Ovary (tissue), 9 donors: ENCODE data around the gene BMP2. TPM values are rescaled to one million over a fixed set of nuclear protein-coding genes. Genes with fewer than 3 reads are reported as not detected.

Source experiments
- DNase-seq, 5 donors: peaks; one replicate each; pipeline ENCODE4 v3.0.0-alpha.2; 2019 to 2020
- H3K27ac ChIP-seq, 2 donors: fragments of 200-600 bp; one replicate each; pipeline versions ENCODE4 v1.5.1 to v1.8.0; 2019 to 2022
- H3K27me3 ChIP-seq: fragments of 200-600 bp; one replicate; pipeline ENCODE4 v1.8.0; 2022
- H3K36me3 ChIP-seq: fragments of 200-600 bp; sonication (generic); one replicate; pipeline ENCODE4 v1.5.1; 2019
- H3K4me1 ChIP-seq: one replicate; pipeline ENCODE4 v1.8.1; 2013; ENCODE audit warnings: mild to moderate bottlenecking, moderate library complexity; ENCODE audit not compliant: insufficient read depth
- H3K4me3 ChIP-seq: fragments of 200-600 bp; sonication (generic); one replicate; pipeline ENCODE4 v1.5.1; 2017
- H3K9me3 ChIP-seq, 2 donors: fragments of 200-600 bp in 1 of 2; sonication (generic) in 1 of 2; one replicate each; pipeline versions ENCODE4 v1.5.1 to v1.8.1; 2013 to 2019; ENCODE audit warnings: mild to moderate bottlenecking in 1 of 2, moderate library complexity in 1 of 2
- EP300 ChIP-seq: sonication (generic); formaldehyde crosslinking; IDR thresholded peaks from one replicate; pipeline ENCODE4 v1.6.1; 2017; ENCODE audit warnings: antibody characterized with exemption
- POLR2A ChIP-seq: fragments of 450-650 bp; IDR thresholded peaks from one replicate; pipeline ENCODE4 v1.6.1; 2017; ENCODE audit warnings: antibody characterized with exemption, mild to moderate bottlenecking, moderate library complexity
- WGBS, 3 donors: extraction: QIAGEN DNeasy Blood & Tissue Kit in 1 of 3; methylation state at CpG; one replicate each; pipeline versions ENCODE4 v1.1.5 to v1.1.7; 2013 to 2017; 5-methylcytosine and 5-hydroxymethylcytosine counted together
- intact Hi-C, 4 donors: fragments of 100-400 bp; cut with DNase I; formaldehyde crosslinking; loops; one replicate each; pipeline versions ENCODE4 v1.11.0 to v1.15.1; 2022 to 2023
- polyA plus RNA-seq, 2 donors: library from polyadenylated mRNA; stranded (reverse); fragments of 200-250 nt in 1 of 2; fragments of 350-450 nt in 1 of 2; fragmentation: Illumina TruSeq in 1 of 2; extraction: RNeasy Lipid Tissue Mini Kit (QIAGEN cat#74804) in 1 of 2; gene quantifications; one replicate each; pipeline ENCODE4 v1.2.3, GENCODE V29; 2013 to 2014
- total RNA-seq, 7 donors: library from RNA; depleted of rRNA in 2 of 7; stranded (reverse); fragments of >200 nt in 2 of 7; fragmentation: NEBNext Ultra II Directional in 3 of 7; extraction: Animal tissue kit (Norgen Biotek cat#: 25700) in 3 of 7; gene quantifications; one replicate each; pipeline versions ENCODE4 v1.1.0 to v1.2.4, GENCODE V29; 2016 to 2023
- TF ChIP-seq, protein P1 (sequence below), 3 donors: fragments of 450-650 bp in 2 of 3; fragments of 200-600 bp in 1 of 3; IDR thresholded peaks; one replicate each; pipeline versions ENCODE4 v1.5.1 to v1.8.0; 2016 to 2022; ENCODE audit warnings: antibody characterized with exemption in 3 of 3, mild to moderate bottlenecking in 1 of 3
- donor health status: DM: no; HTN: no; CAD: no; lungs with moderate emphysema.
- donor health status: DM: no; HTN: no; CAD: no.
- donor health status: Bipolar disorder and iron deficiency.
- donor health status: DM: yes; HTN: yes; CAD: no.
- donor health status: DM: no; HTN: no; CAD: no.
- donor health status: DM: yes; HTN: yes; CAD: no.

The BMP2 gene
- total and polyA plus RNA-seq, 9 donors = 0.58 to 9.7 (median 2.4) TPM

DNA sequence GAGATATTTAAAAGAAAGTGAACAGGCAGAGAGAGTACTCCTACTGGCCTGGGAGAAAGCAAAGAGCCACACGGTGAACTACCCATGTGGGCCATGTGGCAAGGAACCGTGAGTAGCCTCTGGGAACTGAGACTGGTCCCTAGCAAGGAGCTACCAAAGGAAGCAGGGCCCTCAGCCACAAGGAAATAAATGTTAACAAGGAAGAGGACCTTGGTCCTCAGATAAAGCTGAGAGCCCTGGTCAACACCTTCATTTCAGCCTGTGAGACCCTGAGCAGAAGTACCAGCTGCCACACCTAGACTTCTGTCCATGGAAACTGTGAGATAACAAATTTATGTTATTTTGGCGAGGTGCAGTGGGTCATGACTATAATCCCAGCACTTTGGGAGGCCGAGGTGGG is 25.3 kb downstream of the BMP2 start:
- Histone ChIP-seq H3K27ac (no peak overlapping the region), H3K36me3 (no peaks in the 10 kb centered on the region), H3K4me3 (no peak overlapping the region), H3K27me3 (no peaks in the 10 kb centered on the region), H3K4me1 (no peaks in the 10 kb centered on the region), H3K9me3 (no peaks in the 10 kb centered on the region)
- intact Hi-C loops = no loop called here
- no peak for TF ChIP-seq EP300
- TF ChIP-seq, protein P1, sequence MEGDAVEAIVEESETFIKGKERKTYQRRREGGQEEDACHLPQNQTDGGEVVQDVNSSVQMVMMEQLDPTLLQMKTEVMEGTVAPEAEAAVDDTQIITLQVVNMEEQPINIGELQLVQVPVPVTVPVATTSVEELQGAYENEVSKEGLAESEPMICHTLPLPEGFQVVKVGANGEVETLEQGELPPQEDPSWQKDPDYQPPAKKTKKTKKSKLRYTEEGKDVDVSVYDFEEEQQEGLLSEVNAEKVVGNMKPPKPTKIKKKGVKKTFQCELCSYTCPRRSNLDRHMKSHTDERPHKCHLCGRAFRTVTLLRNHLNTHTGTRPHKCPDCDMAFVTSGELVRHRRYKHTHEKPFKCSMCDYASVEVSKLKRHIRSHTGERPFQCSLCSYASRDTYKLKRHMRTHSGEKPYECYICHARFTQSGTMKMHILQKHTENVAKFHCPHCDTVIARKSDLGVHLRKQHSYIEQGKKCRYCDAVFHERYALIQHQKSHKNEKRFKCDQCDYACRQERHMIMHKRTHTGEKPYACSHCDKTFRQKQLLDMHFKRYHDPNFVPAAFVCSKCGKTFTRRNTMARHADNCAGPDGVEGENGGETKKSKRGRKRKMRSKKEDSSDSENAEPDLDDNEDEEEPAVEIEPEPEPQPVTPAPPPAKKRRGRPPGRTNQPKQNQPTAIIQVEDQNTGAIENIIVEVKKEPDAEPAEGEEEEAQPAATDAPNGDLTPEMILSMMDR (IDR thresholded peaks at IDR 0.05) = no peak
- no peak for TF ChIP-seq POLR2A
- no peak for DNase-seq
- WGBS, 3 donors = 89 to 90% (median 89%) methylated on average over 4 of the region's 4 CpGs

DNA sequence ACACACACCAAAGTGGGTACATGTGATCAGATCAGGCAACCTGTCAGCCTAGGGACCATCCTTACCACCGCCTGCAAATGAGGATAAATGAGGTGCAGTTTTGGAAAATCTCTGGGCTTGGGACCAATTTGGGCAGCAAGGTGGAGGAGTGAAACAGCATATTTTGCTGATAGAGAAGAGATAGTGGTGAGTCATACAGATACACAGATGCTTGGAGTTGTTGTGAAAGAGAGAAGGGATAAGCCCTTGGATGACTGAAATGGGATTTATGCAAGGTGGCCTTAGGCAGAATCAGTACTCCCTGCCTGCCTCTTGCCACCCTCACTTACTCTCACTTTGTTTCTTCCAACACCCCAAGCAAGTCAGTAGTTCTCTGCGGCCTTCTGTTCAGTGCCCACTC is 34.7 kb downstream of the BMP2 start:
- TF ChIP-seq EP300 (no peak), POLR2A (no peak)
- TF ChIP-seq, protein P1 (IDR thresholded peaks at IDR 0.05) = no peak
- Histone ChIP-seq H3K27ac (no peak overlapping the region), H3K4me1 (no peaks in the 10 kb centered on the region), H3K36me3 (no peaks in the 10 kb centered on the region), H3K9me3 (no peaks in the 10 kb centered on the region), H3K27me3 (no peaks in the 10 kb centered on the region), H3K4me3 (no peak overlapping the region)
- 85 to 91% (median 86%) methylated on average over 2 of the region's 2 CpGs for WGBS, 3 donors
- intact Hi-C loops = no loop called here
- no peak for DNase-seq

DNA sequence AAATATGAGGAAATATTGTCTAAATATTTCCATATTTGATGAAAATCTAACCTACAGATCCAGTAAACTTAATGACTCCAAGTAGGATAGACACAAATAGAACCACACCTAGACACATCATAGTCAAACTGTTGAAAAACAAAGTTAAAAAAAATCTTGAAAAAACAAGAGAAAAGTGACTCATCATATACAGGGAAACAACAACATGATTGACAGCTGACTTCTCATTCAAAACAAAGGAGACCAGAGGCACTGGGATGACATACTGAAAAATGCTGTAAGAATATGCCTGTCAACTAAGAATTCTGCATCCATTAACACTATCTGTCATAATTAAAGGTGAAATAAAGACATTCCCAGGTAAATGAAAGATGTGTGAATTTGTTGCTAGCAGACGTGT is 38.8 kb downstream of the BMP2 start:
- no peaks in the 10 kb centered on the region for H3K9me3 ChIP-seq
- DNase-seq = no peak
- H3K36me3 ChIP-seq = no peaks in the 10 kb centered on the region
- no peak overlapping the region for H3K27ac ChIP-seq
- no peaks in the 10 kb centered on the region for H3K4me1 ChIP-seq
- 72 to 83% (median 81%) methylated on average over 1 of the region's 1 CpG for WGBS, 3 donors
- no peak overlapping the region for H3K4me3 ChIP-seq
- no peak for TF ChIP-seq POLR2A
- TF ChIP-seq, protein P1 (IDR thresholded peaks at IDR 0.05) = no peak
- TF ChIP-seq EP300 = no peak
- no peaks in the 10 kb centered on the region for H3K27me3 ChIP-seq
- intact Hi-C loops = no loop called here

DNA sequence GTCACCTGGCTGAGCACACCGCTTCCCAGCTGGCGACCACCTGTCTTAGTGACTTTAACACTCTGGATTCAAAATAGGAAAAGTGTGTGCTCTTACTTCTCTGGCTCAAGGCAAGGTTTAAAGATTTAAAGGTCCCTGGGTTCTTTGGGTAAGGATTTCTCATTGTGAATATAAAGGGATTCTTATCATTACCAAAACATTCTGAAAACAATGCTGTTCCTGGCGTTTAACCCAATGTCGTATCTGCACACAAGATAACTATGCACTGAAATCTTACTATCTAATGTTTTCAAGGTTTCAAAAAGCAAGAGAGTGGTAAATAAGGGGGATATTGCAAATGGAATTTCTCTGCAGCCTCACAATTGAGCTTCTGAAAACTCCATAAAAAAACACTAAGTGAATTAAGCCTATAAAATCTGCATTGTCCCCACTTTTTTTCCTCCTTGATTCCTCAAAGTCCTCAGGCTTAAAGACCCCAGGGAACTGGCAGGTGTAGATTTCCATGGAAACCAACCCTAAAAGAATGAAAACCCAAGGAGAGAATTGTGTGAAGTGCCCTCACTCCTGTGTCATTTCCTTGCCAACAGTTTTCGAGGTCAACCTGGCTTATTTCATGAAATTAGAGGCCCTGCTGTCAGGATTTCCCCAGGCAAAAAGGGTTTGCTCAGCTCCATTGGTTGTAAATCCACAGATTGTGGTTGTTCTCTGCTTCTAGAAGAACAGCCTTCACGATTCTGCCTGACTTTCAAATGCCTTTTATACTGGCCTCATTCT is 44.0 kb downstream of the BMP2 start:
- H3K27me3 ChIP-seq = no peaks in the 10 kb centered on the region
- no peaks in the 10 kb centered on the region for H3K9me3 ChIP-seq
- H3K4me1 ChIP-seq = no peaks in the 10 kb centered on the region
- H3K36me3 ChIP-seq = no peaks in the 10 kb centered on the region
- no peak overlapping the region for H3K27ac ChIP-seq
- TF ChIP-seq EP300 (no peak), POLR2A (no peak)
- TF ChIP-seq, protein P1 (IDR thresholded peaks at IDR 0.05) = no peak
- intact Hi-C loops = no loop called here
- no peak for DNase-seq
- 14 to 22% (median 17%) methylated on average over 6 of the region's 6 CpGs for WGBS, 3 donors
- H3K4me3 ChIP-seq = no peak overlapping the region
